H1 (cell line): ENCODE results near the gene TUBGCP2. TPM values are rescaled to one million over a fixed set of nuclear protein-coding genes. Genes with fewer than 3 reads are reported as not detected.
A peak's percentile ranks its signal among the peaks of the same experiment; 100 is the strongest.

Experiments used
- ATF3 ChIP-seq: IDR thresholded peaks from 2 replicates; pipeline ENCODE4 v1.6.1; 2011; ENCODE audit warnings: low read depth, mild to moderate bottlenecking, low read length; ENCODE audit not compliant: insufficient read depth
- CHD1 ChIP-seq: IDR thresholded peaks from 2 replicates; pipeline ENCODE4 v1.6.1; 2012; ENCODE audit warnings: low read depth, low read length, improper control_type of control experiment
- CTCF ChIP-seq, 3 experiments: IDR thresholded peaks; 1 replicate in 2 of 3; 2 replicates in 1 of 3; pipeline versions ENCODE4 v1.5.1 to v1.6.1; 2011; ENCODE audit warnings: low read length in 3 of 3, mild to moderate bottlenecking in 3 of 3, inconsistent platforms in 2 of 3, low read depth in 1 of 3, moderate library complexity in 1 of 3; ENCODE audit not compliant: insufficient read depth in 1 of 3; ENCODE audit errors: control extremely low read depth in 1 of 3
- E2F6 ChIP-seq: IDR thresholded peaks from 2 replicates; pipeline ENCODE4 v1.6.1; 2012; ENCODE audit warnings: inconsistent platforms
- EZH2 ChIP-seq: fragments of 200-600 bp; sonication (generic); IDR thresholded peaks from 2 replicates; pipeline ENCODE4 v1.7.1; 2012; ENCODE audit warnings: low read depth, mild to moderate bottlenecking, moderate library complexity, low read length, inconsistent platforms; ENCODE audit not compliant: severe bottlenecking
- GABPA ChIP-seq: IDR thresholded peaks from 2 replicates; pipeline ENCODE4 v1.6.1; 2011; ENCODE audit warnings: mild to moderate bottlenecking, low read length, moderate library complexity, borderline replicate concordance; ENCODE audit not compliant: insufficient read depth
- PHF8 ChIP-seq: fragments of 200-600 bp; sonication (generic); conservative IDR thresholded peaks from 2 replicates; pipeline ENCODE4 v1.7.1; 2012; ENCODE audit warnings: low read depth, mild to moderate bottlenecking, inconsistent platforms, low read length, moderate library complexity
- POLR2AphosphoS5 ChIP-seq: IDR thresholded peaks from 2 replicates; pipeline ENCODE4 v1.6.1; 2011; ENCODE audit warnings: low read depth, low read length
- POU5F1 ChIP-seq: IDR thresholded peaks from 2 replicates; pipeline ENCODE4 v1.6.1; 2011; ENCODE audit warnings: low read depth, mild to moderate bottlenecking, low read length, moderate library complexity
- RFX5 ChIP-seq: IDR thresholded peaks from 2 replicates; pipeline ENCODE4 v1.6.1; 2011; ENCODE audit warnings: low read depth, low read length, improper control_type of control experiment, borderline replicate concordance
- RXRA ChIP-seq: IDR thresholded peaks from 2 replicates; pipeline ENCODE4 v1.6.1; 2011; ENCODE audit warnings: low read depth, mild to moderate bottlenecking, low read length, moderate library complexity; ENCODE audit not compliant: insufficient read depth
- SAP30 ChIP-seq: fragments of 300-600 bp; sonication (generic); IDR thresholded peaks from 2 replicates; pipeline ENCODE4 v1.7.1; 2012; ENCODE audit warnings: low read length, moderate library complexity, mild to moderate bottlenecking, inconsistent platforms; ENCODE audit not compliant: insufficient read depth, insufficient replicate concordance
- SP1 ChIP-seq: IDR thresholded peaks from 2 replicates; pipeline ENCODE4 v1.6.1; 2011; ENCODE audit warnings: low read depth, low read length
- SRF ChIP-seq: IDR thresholded peaks from 2 replicates; pipeline ENCODE4 v1.6.1; 2011; ENCODE audit warnings: mild to moderate bottlenecking, low read depth, low read length, moderate library complexity
- SUZ12 ChIP-seq: fragments of 200-600 bp; sonication (generic); IDR thresholded peaks from 2 replicates; pipeline ENCODE4 v1.6.1; 2012; ENCODE audit warnings: mild to moderate bottlenecking, inconsistent platforms, low read length, moderate library complexity, mixed read lengths
- TAF1 ChIP-seq: IDR thresholded peaks from 2 replicates; pipeline ENCODE4 v1.6.1; 2011; ENCODE audit warnings: mild to moderate bottlenecking, low read depth, low read length
- TCF12 ChIP-seq: IDR thresholded peaks from 2 replicates; pipeline ENCODE4 v1.6.1; 2011; ENCODE audit warnings: low read depth, mild to moderate bottlenecking, low read length
- TEAD4 ChIP-seq: IDR thresholded peaks from 2 replicates; pipeline ENCODE4 v1.6.1; 2012; ENCODE audit warnings: low read depth, low read length, inconsistent platforms, mixed read lengths
- USF2 ChIP-seq: IDR thresholded peaks from 2 replicates; pipeline ENCODE4 v1.6.1; 2011; ENCODE audit warnings: low read length, improper control_type of control experiment
- polyA plus RNA-seq, 7 experiments: library from polyadenylated mRNA; depleted of rRNA in 3 of 7; stranded (reverse) in 5 of 7; unstranded in 2 of 7; fragments of >200 nt in 5 of 7; fragments of 200-250 nt in 2 of 7; gene quantifications; 1 replicate in 5 of 7; 2 replicates in 1 of 7; 4 replicates in 1 of 7; pipeline versions ENCODE4 v1.2.1 to v1.2.3, GENCODE V29; 2011 to 2013; ENCODE audit warnings: missing spikeins in 2 of 7, mixed read lengths in 2 of 7
- total RNA-seq: library from RNA; stranded (reverse); fragmentation: NEBNext Ultra II Directional; extraction: Animal tissue kit (Norgen Biotek cat#: 25700); gene quantifications from 2 replicates; pipeline ENCODE4 v1.2.1, GENCODE V29; 2021

Gene TUBGCP2
- total and polyA plus RNA-seq, 2 of the 8 experiments (the other 6 are each of a cell fraction or from before 2014, with no cell fraction given), result 34.9 to 51.9 TPM

GRCh38 chr10:133329491-133330202, 21.0 kb upstream of the TUBGCP2 start (continued):
- TF ChIP-seq POLR2AphosphoS5 (no peak), TEAD4 (peak; percentile 84), EZH2 (no peak), RXRA (no peak), SRF (no peak), TAF1 (no peak), RFX5 (no peak), CHD1 (no peak), SP1 (no peak), GABPA (peak; percentile 51; the same call in 1 of the 2 replicates), POU5F1 (no peak), TCF12 (0 out of 2 replicates have a peak, but pooled peaks have one; percentile 57), SUZ12 (no peak), USF2 (no peak), SAP30 (no peak), PHF8 (no peak), E2F6 (no peak), ATF3 (0 out of 2 replicates have a peak, but pooled peaks have one; percentile 31), CTCF (IDR thresholded peaks at IDR 0.05; ENCODE audit: control extremely low read depth in 1 of 3, insufficient read depth in 1 of 3, low read depth in 1 of 3, low read length in 3 of 3) (peak; percentile 86 to 89 (median 87))
